Right lobe of liver (tissue), 4 donors: ENCODE results near the gene MYOF.

Experiments used
- CTCF ChIP-seq, 4 donors: fragments of 200-600 bp in 3 of 4; fragments of 450-650 bp in 1 of 4; IDR thresholded peaks; one replicate each; pipeline versions ENCODE4 v1.5.1 to v1.8.0; 2016 to 2022; ENCODE audit warnings: antibody characterized with exemption in 4 of 4, mild to moderate bottlenecking in 2 of 4
- POLR2A ChIP-seq: fragments of 450-650 bp; IDR thresholded peaks from one replicate; pipeline ENCODE4 v1.6.1; 2017; ENCODE audit warnings: antibody characterized with exemption, mild to moderate bottlenecking
- donor health status: DM: no; HTN: no; CAD: no.
- donor health status: DM: no; HTN: no; CAD: no.
- donor health status: DM: no; HTN: yes; CAD: no.

GRCh38 chr10:93393211-93393610 is 88.9 kb downstream of the MYOF start:
- TF ChIP-seq CTCF (IDR thresholded peaks at IDR 0.05) (no peak), POLR2A (no peak)
